Measurements from ENCODE around the gene GNAQ.

The GNAQ gene

DNA sequence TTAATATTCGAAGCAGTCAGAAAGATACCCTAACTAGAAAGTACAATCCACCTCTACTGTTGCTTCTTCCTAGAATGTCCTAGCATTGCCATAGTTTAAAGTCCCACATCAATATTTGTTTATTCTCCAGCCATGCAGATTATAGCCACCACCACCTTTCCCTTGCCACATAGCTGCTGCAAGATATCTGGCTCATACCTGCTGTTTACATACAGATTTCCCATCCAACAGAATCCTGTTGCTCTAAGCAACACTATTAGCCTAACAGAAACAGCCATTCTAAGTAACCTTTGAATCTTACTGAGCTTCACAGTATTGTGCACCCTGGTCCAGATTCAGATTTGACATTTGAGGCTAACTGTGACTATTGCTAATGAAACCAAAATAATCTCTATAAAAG lies 45.6 kb downstream of the GNAQ start:
- Histone ChIP-seq H3K4me3 (no peak overlapping the region), H3K4me1 (no peaks in the 10 kb centered on the region), H3K36me3 (replicated peaks) (no peaks in the 10 kb centered on the region), H3K9me3 (no peaks in the 10 kb centered on the region), H3K27me3 (ENCODE audit: low read depth) (no peaks in the 10 kb centered on the region)
- in situ Hi-C loops (cut with MboI; ENCODE audit: low sequenced_read_pairs), result no loop called here
- no peak for DNase-seq (ENCODE audit: low spot score in 2 of 2)

- H3K27me3 ChIP-seq (ENCODE audit: low read depth), result no peaks in the 10 kb centered on the region
- H3K36me3 ChIP-seq (replicated peaks), result no peaks in the 10 kb centered on the region; the same call in 1 of the 2 replicates
- peaks cover 3% of the 10 kb centered on the region for H3K4me1 ChIP-seq
- no peak for DNase-seq (ENCODE audit: low spot score in 2 of 2)
- H3K4me3 ChIP-seq, result no peak overlapping the region
- in situ Hi-C loops (cut with MboI; ENCODE audit: low sequenced_read_pairs), result no loop called here
- H3K9me3 ChIP-seq, result no peaks in the 10 kb centered on the region
Measured at GRCh38 chr9:77983320-77983662, 48.3 kb downstream of the GNAQ start.

GRCh38 chr9:77982581-77983319 lies 48.9 kb downstream of the GNAQ start:
- Histone ChIP-seq H3K9me3 (no peaks in the 10 kb centered on the region), H3K4me1 (peaks cover 9% of the 10 kb centered on the region), H3K27me3 (ENCODE audit: low read depth) (no peaks in the 10 kb centered on the region), H3K4me3 (no peak overlapping the region), H3K36me3 (replicated peaks) (no peaks in the 10 kb centered on the region; the same call in 1 of the 2 replicates)
- in situ Hi-C loops (cut with MboI; ENCODE audit: low sequenced_read_pairs), result no loop called here
- DNase-seq (ENCODE audit: low spot score in 2 of 2), result no peak

- no peaks in the 10 kb centered on the region for H3K27me3 ChIP-seq (ENCODE audit: low read depth)
- no peaks in the 10 kb centered on the region for H3K9me3 ChIP-seq
- no peaks in the 10 kb centered on the region; the same call in 1 of the 2 replicates for H3K36me3 ChIP-seq (replicated peaks)
- H3K4me1 ChIP-seq, result peaks cover 13% of the 10 kb centered on the region
- in situ Hi-C loops (cut with MboI; ENCODE audit: low sequenced_read_pairs), result no loop called here
- H3K4me3 ChIP-seq, result no peak overlapping the region
- no peak for DNase-seq (ENCODE audit: low spot score in 2 of 2)
Measured at GRCh38 chr9:77981907-77982306, 49.7 kb downstream of the GNAQ start.

- Histone ChIP-seq H3K36me3 (replicated peaks) (no peaks in the 10 kb centered on the region; the same call in 1 of the 2 replicates), H3K4me3 (no peak overlapping the region), H3K4me1 (peaks cover 13% of the 10 kb centered on the region), H3K9me3 (no peaks in the 10 kb centered on the region), H3K27me3 (ENCODE audit: low read depth) (no peaks in the 10 kb centered on the region)
- DNase-seq (ENCODE audit: low spot score in 2 of 2), result no peak
- in situ Hi-C loops (cut with MboI; ENCODE audit: low sequenced_read_pairs), result no loop called here
Measured at GRCh38 chr9:77981332-77981731, 50.3 kb downstream of the GNAQ start.

GRCh38 chr9:77980622-77981021 lies 51.0 kb downstream of the GNAQ start:
- no peaks in the 10 kb centered on the region; the same call in 1 of the 2 replicates for H3K36me3 ChIP-seq (replicated peaks)
- no peak for DNase-seq (ENCODE audit: low spot score in 2 of 2)
- H3K9me3 ChIP-seq, result no peaks in the 10 kb centered on the region
- H3K4me1 ChIP-seq, result peaks cover 13% of the 10 kb centered on the region
- no peaks in the 10 kb centered on the region for H3K27me3 ChIP-seq (ENCODE audit: low read depth)
- in situ Hi-C loops (cut with MboI; ENCODE audit: low sequenced_read_pairs), result no loop called here
- no peak overlapping the region for H3K4me3 ChIP-seq

- DNase-seq (ENCODE audit: low spot score in 2 of 2), result no peak
- peaks cover 13% of the 10 kb centered on the region for H3K4me1 ChIP-seq
Measured at GRCh38 chr9:77978086-77978781, 53.4 kb downstream of the GNAQ start.

DNA sequence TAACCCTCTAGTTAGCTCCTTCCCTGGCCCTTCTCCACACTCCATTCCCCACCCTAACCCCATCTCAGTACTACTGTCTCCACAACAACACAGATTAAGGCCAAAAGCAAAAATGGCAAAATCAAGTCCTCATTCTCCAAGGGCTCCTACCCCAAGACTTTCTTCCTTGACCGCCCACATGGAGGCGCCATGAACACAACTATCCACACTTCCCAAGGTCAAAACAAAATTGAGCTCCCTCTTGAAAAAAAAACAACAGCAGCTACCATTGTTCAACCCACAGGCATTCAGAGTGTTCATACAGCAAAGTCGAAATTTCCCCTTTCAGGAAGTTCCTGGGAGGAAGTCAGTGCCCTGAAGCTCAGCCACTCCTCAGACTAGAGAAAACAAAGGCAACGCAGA lies 54.4 kb downstream of the GNAQ start:
- no peak overlapping the region for H3K4me3 ChIP-seq
- H3K27me3 ChIP-seq (ENCODE audit: low read depth), result no peaks in the 10 kb centered on the region
- peak; percentile 63 to 73 for DNase-seq (ENCODE audit: low spot score in 2 of 2)
- no peaks in the 10 kb centered on the region for H3K9me3 ChIP-seq
- peaks cover 13% of the 10 kb centered on the region for H3K4me1 ChIP-seq
- no peaks in the 10 kb centered on the region; the same call in 1 of the 2 replicates for H3K36me3 ChIP-seq (replicated peaks)
- in situ Hi-C loops (cut with MboI; ENCODE audit: low sequenced_read_pairs), result no loop called here

More at GRCh38 chr9:77978086-77978781, 53.4 kb downstream of the GNAQ start:
- Histone ChIP-seq H3K27me3 (ENCODE audit: low read depth) (no peaks in the 10 kb centered on the region), H3K4me3 (no peak overlapping the region), H3K36me3 (replicated peaks) (no peaks in the 10 kb centered on the region; the same call in 1 of the 2 replicates), H3K9me3 (no peaks in the 10 kb centered on the region)
- in situ Hi-C loops (cut with MboI; ENCODE audit: low sequenced_read_pairs), result no loop called here

DNA sequence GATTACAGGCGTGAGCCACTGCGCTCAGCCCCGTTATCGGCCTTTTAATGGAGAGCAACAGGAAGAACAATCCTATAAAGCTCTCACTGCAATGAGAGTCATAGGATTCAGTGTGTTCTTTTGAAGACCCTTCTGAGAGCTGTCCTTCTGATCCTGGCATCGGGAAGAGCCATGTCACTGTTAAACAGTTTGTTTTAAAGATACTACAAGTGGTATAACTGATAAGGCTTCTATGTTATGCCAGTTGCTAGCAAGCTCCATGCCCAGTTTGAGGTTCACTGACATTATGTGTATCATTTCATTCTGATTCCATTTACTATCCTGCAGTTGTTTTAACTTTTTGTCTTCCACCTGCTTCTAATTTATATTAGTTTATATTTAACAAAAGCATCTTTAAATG lies 55.8 kb downstream of the GNAQ start:
- DNase-seq (ENCODE audit: low spot score in 2 of 2), result no peak
- no peaks in the 10 kb centered on the region for H3K9me3 ChIP-seq
- in situ Hi-C loops (cut with MboI; ENCODE audit: low sequenced_read_pairs), result no loop called here
- H3K27me3 ChIP-seq (ENCODE audit: low read depth), result no peaks in the 10 kb centered on the region
- peaks cover 13% of the 10 kb centered on the region for H3K4me1 ChIP-seq
- no peak overlapping the region for H3K4me3 ChIP-seq
- no peaks in the 10 kb centered on the region; the same call in 1 of the 2 replicates for H3K36me3 ChIP-seq (replicated peaks)

GRCh38 chr9:77975036-77975435 lies 56.6 kb downstream of the GNAQ start:
- no peaks in the 10 kb centered on the region for H3K9me3 ChIP-seq
- H3K36me3 ChIP-seq (replicated peaks), result no peaks in the 10 kb centered on the region; the same call in 1 of the 2 replicates
- H3K27me3 ChIP-seq (ENCODE audit: low read depth), result no peaks in the 10 kb centered on the region
- in situ Hi-C loops (cut with MboI; ENCODE audit: low sequenced_read_pairs), result no loop called here
- DNase-seq (ENCODE audit: low spot score in 2 of 2), result peak in 1 of 2 experiments; percentile 5
- H3K4me3 ChIP-seq, result no peak overlapping the region
- peaks cover 13% of the 10 kb centered on the region for H3K4me1 ChIP-seq

- no peaks in the 10 kb centered on the region for H3K36me3 ChIP-seq (replicated peaks)
- no peak overlapping the region for H3K4me3 ChIP-seq
- DNase-seq (ENCODE audit: low spot score in 2 of 2), result no peak
- H3K27me3 ChIP-seq (ENCODE audit: low read depth), result no peaks in the 10 kb centered on the region
- no peaks in the 10 kb centered on the region for H3K9me3 ChIP-seq
- H3K4me1 ChIP-seq, result peaks cover 13% of the 10 kb centered on the region
- in situ Hi-C loops (cut with MboI; ENCODE audit: low sequenced_read_pairs), result no loop called here
Measured at GRCh38 chr9:77974434-77974833, 57.2 kb downstream of the GNAQ start.

GRCh38 chr9:77969083-77969482 lies 62.5 kb downstream of the GNAQ start:
- DNase-seq (ENCODE audit: low spot score in 2 of 2), result no peak
- no peaks in the 10 kb centered on the region for H3K36me3 ChIP-seq (replicated peaks)

DNA sequence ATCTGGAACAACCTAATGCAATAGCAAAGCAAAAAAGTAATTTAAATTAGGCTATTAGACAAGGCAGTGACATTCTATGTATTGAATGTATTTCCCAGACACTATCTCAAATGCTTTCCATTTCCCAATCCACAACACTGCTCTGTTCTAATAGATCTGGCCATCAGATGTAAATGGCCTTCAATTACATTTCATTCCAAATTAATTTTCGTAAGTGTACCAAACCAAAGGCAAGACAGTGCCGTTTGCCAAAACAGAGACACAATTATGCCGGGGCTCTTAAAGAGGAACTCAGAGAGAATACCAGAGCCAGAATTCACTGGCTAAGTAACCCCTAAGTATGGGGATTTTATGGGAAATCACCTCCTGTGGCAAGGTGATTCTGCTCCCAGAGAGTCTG lies 63.1 kb downstream of the GNAQ start:
- no peaks in the 10 kb centered on the region for H3K27me3 ChIP-seq (ENCODE audit: low read depth)
- H3K4me1 ChIP-seq, result no peaks in the 10 kb centered on the region
- no peak for DNase-seq (ENCODE audit: low spot score in 2 of 2)
- no peaks in the 10 kb centered on the region for H3K9me3 ChIP-seq
- in situ Hi-C loops (cut with MboI; ENCODE audit: low sequenced_read_pairs), result loop anchor here (10.0 kb wide), 1 partner anchor 64 kb away; no protein-coding TSS in a partner anchor
- no peaks in the 10 kb centered on the region for H3K36me3 ChIP-seq (replicated peaks)
- H3K4me3 ChIP-seq, result no peak overlapping the region

More at GRCh38 chr9:77969083-77969482, 62.5 kb downstream of the GNAQ start:
- no peak overlapping the region for H3K4me3 ChIP-seq
- no peaks in the 10 kb centered on the region for H3K9me3 ChIP-seq
- in situ Hi-C loops (cut with MboI; ENCODE audit: low sequenced_read_pairs), result loop anchor here (10.0 kb wide), 1 partner anchor 64 kb away; no protein-coding TSS in a partner anchor
- no peaks in the 10 kb centered on the region for H3K4me1 ChIP-seq
- H3K27me3 ChIP-seq (ENCODE audit: low read depth), result no peaks in the 10 kb centered on the region

DNA sequence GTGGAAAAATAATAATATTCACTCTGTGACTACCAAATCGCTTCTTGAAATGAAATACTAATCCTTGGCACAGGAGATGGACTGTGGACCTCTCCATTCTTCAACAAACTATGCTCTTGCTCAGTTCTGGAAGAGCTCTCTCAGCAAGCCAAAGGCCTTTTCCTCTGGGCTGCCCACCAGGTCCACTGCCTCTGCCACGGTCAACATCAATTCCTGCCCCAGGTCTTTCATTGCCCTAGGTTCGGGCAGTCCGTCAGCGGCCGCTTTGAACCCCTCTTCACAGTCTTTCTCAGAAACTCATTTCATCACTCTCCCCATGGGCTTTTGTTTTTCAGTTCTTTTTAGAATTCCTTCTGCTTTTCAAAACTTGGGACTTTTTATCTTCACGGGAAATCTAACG lies 64.9 kb downstream of the GNAQ start:
- Histone ChIP-seq H3K27me3 (ENCODE audit: low read depth) (no peaks in the 10 kb centered on the region), H3K36me3 (replicated peaks) (no peaks in the 10 kb centered on the region), H3K4me1 (no peaks in the 10 kb centered on the region; the same call in 1 of the 2 replicates), H3K9me3 (no peaks in the 10 kb centered on the region), H3K4me3 (no peak overlapping the region)
- no peak for DNase-seq (ENCODE audit: low spot score in 2 of 2)
- in situ Hi-C loops (cut with MboI; ENCODE audit: low sequenced_read_pairs), result loop anchor here (10.0 kb wide), 1 partner anchor 62 kb away; no protein-coding TSS in a partner anchor

Data from HAP-1 (cell line).